Testis (tissue), 3 donors: ENCODE data around the gene UNC13B. TPM values are rescaled to one million over a fixed set of nuclear protein-coding genes. Genes with fewer than 3 reads are reported as not detected.

Experiments used
- DNase-seq: peaks from one replicate; pipeline ENCODE4 v3.0.0-alpha.2; 2019
- H3K27ac ChIP-seq, 2 donors: fragments of 200-600 bp; sonication (generic); one replicate each; pipeline ENCODE4 v1.5.1; 2019
- H3K27me3 ChIP-seq: fragments of 200-600 bp; sonication (generic); one replicate; pipeline ENCODE4 v1.5.1; 2019
- H3K36me3 ChIP-seq: fragments of 200-600 bp; sonication (generic); one replicate; pipeline ENCODE4 v1.5.1; 2017; ENCODE audit warnings: low read depth; ENCODE audit errors: missing control alignments
- H3K4me1 ChIP-seq: fragments of 200-600 bp; sonication (generic); one replicate; pipeline ENCODE4 v1.5.1; 2019
- H3K4me3 ChIP-seq, 2 donors: fragments of 200-600 bp; sonication (generic); one replicate each; pipeline ENCODE4 v1.5.1; 2017 to 2019
- H3K9me3 ChIP-seq: fragments of 200-600 bp; sonication (generic); one replicate; pipeline ENCODE4 v1.5.1; 2017
- CTCF ChIP-seq, 3 experiments: fragments of 450-650 bp in 2 of 3; fragments of 200-600 bp in 1 of 3; sonication (generic) in 1 of 3; IDR thresholded peaks; one replicate each; pipeline ENCODE4 v1.5.1; 2016 to 2019; ENCODE audit warnings: antibody characterized with exemption in 3 of 3, mild to moderate bottlenecking in 2 of 3, moderate library complexity in 1 of 3
- POLR2A ChIP-seq: fragments of 450-650 bp; IDR thresholded peaks from one replicate; pipeline ENCODE4 v1.6.1; 2017; ENCODE audit warnings: antibody characterized with exemption, mild to moderate bottlenecking, moderate library complexity
- WGBS, 2 donors: methylation state at CpG; one replicate each; pipeline ENCODE4 v1.1.5; 2018; 5-methylcytosine and 5-hydroxymethylcytosine counted together
- intact Hi-C: fragments of 100-400 bp; cut with DNase I; formaldehyde crosslinking; loops from one replicate; pipeline ENCODE4 v1.15.1; 2023; ENCODE audit warnings: low total_unique reads
- polyA plus RNA-seq: library from polyadenylated mRNA; stranded (reverse); fragments of 350-450 nt; fragmentation: Illumina TruSeq; extraction: RNeasy Lipid Tissue Mini Kit (QIAGEN cat#74804); gene quantifications from one replicate; pipeline ENCODE4 v1.2.3, GENCODE V29; 2014; ENCODE audit warnings: low read depth, low replicate concordance; ENCODE audit not compliant: insufficient read depth
- total RNA-seq, 2 donors: library from RNA; depleted of rRNA; stranded (reverse); fragments of >200 nt; gene quantifications; one replicate each; pipeline ENCODE4 v1.2.3, GENCODE V29; 2016

The UNC13B gene
- total and polyA plus RNA-seq, 3 donors from 2014 or later: 37.0 to 51.0 (median 40.2) TPM

GRCh38 chr9:35349287-35349990, 187.6 kb downstream of the UNC13B start:
- Histone ChIP-seq H3K9me3 (no peaks in the 10 kb centered on the region), H3K27me3 (no peaks in the 10 kb centered on the region), H3K4me3 (no peak overlapping the region), H3K4me1 (peaks cover 16% of the 10 kb centered on the region), H3K27ac (no peak overlapping the region), H3K36me3 (no peaks in the 10 kb centered on the region)
- 77% methylated on average over 3 of the region's 3 CpGs for WGBS, 2 donors
- no peak for TF ChIP-seq POLR2A
- no peak for TF ChIP-seq CTCF (IDR thresholded peaks at IDR 0.05)
- DNase-seq: no peak
- intact Hi-C loops: no loop called here

DNA sequence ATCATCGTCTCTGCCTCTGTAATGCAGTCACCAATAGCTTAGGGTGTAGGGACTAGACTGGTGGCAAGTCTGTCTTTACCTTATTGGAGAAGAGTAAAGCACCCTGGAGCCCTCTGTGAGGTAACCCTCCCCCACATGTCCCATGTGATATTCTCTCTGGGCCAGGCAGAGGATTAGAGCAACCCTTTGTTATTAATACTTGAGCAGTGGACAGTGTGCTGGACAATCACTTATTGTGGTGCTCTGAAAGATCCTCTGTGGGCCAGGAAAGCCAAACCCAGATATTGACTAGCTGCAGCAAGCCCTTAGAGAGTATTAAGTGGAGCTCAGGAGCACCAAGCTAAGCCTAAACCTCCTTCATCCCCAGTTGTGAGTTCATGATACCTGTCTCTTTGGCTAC, 188.4 kb downstream of the UNC13B start:
- intact Hi-C loops: no loop called here
- Histone ChIP-seq H3K36me3 (no peaks in the 10 kb centered on the region), H3K27ac (peak overlapping the region in 1 of 2 donors; percentile 53), H3K4me3 (no peak overlapping the region), H3K9me3 (no peaks in the 10 kb centered on the region), H3K27me3 (no peaks in the 10 kb centered on the region), H3K4me1 (peaks cover 16% of the 10 kb centered on the region)
- 87 to 88% methylated on average over 1 of the region's 1 CpG for WGBS, 2 donors
- TF ChIP-seq POLR2A (no peak), CTCF (IDR thresholded peaks at IDR 0.05) (no peak)
- DNase-seq: no peak

GRCh38 chr9:35350827-35351549, 189.2 kb downstream of the UNC13B start:
- Histone ChIP-seq H3K9me3 (no peaks in the 10 kb centered on the region), H3K4me3 (no peak overlapping the region), H3K27me3 (no peaks in the 10 kb centered on the region), H3K36me3 (no peaks in the 10 kb centered on the region), H3K27ac (peak overlapping the region in 1 of 2 donors; percentile 53), H3K4me1 (peaks cover 16% of the 10 kb centered on the region)
- WGBS, 2 donors: 28 to 52% methylated on average over 3 of the region's 3 CpGs
- peak; percentile 34 for DNase-seq
- no peak for TF ChIP-seq POLR2A
- TF ChIP-seq CTCF (IDR thresholded peaks at IDR 0.05): no peak
- intact Hi-C loops: no loop called here

DNA sequence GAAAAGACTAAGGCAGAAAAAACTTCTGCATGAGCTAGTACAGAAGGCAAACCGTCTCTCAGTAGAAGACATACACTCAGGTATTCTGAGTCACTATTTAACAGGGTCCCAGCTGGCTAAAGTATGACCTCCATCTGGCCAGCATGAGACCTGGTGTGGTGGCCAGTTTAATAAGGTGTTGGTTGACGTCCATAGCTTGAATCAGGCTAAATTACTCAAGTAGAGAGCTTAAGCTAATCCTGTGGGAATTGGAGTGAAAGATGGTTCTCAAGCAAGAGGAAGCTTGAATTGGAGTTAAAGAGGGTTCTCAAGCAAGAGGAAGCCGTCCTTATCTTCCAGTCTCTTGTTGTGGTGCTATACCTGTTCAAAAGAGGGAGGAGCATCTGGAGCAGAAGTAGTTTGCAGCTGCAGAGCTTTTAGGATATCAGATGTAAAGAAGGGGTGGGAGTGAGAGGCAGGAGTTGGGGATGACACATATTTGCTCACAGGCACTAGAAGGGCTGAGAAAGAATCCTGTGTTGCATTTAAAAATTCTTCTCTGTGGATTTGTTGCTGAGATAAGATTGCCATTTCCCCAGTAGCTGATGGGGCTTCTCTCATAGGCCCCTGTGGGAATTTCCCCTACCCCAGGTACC, 192.0 kb downstream of the UNC13B start:
- H3K27me3 ChIP-seq: no peaks in the 10 kb centered on the region
- H3K9me3 ChIP-seq: no peaks in the 10 kb centered on the region
- H3K4me3 ChIP-seq: no peak overlapping the region
- H3K27ac ChIP-seq: no peak overlapping the region
- peaks cover 16% of the 10 kb centered on the region for H3K4me1 ChIP-seq
- WGBS, 2 donors: 81 to 84% methylated on average over 3 of the region's 3 CpGs
- intact Hi-C loops: no loop called here
- no peaks in the 10 kb centered on the region for H3K36me3 ChIP-seq
- no peak for TF ChIP-seq POLR2A
- no peak for TF ChIP-seq CTCF (IDR thresholded peaks at IDR 0.05)
- no peak for DNase-seq
